C1 segment of cervical spinal cord (tissue), 14 donors: ENCODE data around the gene DBNDD1.

Source experiments
- DNase-seq, 14 donors: peaks; one replicate each; lab custom pipeline; 2025; lab: John Stamatoyannopoulos, UW

The DBNDD1 gene

DNA sequence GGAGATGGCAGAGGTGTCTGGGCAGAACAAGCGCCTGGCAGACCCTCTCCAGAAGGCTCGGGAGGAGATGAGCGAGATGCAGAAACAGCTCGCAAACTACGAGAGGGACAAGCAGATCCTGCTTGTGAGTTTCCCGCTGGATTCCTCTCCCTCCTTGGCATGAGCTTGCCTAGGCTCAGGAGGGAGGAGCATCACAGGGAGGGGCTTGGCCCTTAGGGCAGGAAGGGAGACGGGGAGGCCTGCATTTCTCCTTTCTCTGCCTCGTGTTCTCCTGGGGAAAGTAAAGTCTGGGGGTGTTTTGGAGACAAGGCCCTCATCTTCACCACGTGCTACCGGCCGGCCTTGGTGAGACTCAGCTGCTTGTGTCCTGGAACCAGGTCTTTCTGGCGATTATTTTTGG, 18.0 kb upstream of the DBNDD1 start:
- no peak for DNase-seq

DNA sequence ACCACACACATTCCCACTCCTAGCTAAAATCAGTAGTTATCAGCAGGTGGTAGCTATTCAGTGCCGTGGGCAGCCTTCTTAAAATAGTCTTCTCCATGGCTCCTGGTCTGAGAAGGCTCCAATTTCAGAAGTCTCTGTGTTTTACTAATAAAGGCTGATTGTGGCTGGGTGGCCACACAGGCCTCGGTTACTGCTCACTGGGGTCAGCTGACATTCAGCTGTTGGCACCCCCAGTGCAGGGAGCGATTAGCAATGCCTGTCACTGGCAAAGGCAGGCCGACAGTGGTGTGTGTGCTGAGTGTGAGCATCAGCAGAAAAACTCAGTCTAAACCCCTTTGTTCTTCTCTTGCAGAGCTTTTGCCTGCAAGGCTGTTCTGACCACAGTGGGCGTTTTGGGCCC, 16.6 kb upstream of the DBNDD1 start:
- DNase-seq, result no peak

DNA sequence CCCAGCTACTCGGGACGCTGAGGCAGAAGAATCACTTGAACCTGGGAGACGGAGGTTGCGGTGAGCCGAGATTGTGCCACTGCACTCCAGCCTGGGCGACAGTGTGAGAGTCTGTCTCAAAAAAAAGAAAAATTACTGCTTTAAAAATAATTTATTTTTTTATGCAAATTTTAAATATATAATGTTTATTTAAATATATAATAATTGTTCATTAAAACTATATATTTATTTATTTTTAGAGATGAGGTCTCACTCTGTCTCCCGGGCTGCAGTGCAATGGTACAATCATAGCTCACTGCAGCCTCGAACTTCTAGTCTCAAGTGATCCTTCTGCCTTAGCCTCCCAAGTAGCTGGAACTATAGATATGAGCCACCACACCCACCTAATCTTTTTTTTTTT, 15.2 kb upstream of the DBNDD1 start:
- DNase-seq, result no peak

DNA sequence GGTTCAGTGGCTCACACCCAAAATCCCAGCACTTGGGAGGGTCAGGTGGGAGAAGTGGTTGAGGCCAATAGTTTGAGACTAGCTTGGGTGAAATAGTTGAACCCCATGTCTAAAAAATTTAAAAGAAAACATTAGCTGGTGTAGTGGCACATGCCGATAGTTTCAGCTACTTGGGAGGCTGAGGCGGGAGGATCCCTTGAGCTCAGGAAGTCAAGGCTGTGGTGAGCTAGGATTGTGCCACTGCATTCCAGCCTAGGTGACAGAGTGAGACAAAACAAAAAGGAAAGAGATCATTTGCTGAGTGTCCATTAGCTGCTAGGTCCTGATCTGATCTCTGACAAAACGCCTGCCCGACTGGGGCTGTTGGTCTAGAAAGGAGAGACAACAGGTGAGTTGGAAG, 14.1 kb upstream of the DBNDD1 start:
- DNase-seq, result no peak

DNA sequence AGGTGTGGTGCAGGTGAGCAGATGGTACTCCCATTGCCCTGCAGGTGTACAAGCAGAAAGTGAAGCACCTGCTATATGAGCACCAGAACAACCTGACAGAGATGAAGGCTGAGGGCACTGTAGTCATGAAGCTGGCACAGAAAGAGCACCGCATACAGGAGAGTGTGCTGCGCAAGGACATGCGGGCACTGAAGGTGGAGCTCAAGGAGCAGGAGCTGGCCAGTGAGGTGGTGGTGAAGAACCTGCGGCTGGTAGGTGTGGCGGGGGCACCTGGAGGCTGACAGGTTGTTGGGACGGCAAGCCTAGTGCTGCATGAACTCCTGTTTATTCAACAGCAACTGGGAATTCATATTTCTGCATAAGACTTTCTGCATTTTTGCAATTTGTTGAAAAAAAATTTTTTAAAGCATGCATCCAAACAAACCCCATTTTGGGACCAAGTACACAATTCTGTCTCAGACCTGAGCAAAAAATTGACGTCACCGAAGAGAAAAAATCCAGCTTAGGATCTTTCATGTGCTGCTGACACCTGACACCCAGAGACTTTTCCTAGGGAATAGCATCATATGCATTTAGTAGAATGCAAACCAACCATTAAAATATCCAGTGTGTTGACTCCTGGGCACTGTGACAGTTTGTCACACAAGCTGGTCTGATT, 13.5 kb upstream of the DBNDD1 start:
- no peak for DNase-seq

DNA sequence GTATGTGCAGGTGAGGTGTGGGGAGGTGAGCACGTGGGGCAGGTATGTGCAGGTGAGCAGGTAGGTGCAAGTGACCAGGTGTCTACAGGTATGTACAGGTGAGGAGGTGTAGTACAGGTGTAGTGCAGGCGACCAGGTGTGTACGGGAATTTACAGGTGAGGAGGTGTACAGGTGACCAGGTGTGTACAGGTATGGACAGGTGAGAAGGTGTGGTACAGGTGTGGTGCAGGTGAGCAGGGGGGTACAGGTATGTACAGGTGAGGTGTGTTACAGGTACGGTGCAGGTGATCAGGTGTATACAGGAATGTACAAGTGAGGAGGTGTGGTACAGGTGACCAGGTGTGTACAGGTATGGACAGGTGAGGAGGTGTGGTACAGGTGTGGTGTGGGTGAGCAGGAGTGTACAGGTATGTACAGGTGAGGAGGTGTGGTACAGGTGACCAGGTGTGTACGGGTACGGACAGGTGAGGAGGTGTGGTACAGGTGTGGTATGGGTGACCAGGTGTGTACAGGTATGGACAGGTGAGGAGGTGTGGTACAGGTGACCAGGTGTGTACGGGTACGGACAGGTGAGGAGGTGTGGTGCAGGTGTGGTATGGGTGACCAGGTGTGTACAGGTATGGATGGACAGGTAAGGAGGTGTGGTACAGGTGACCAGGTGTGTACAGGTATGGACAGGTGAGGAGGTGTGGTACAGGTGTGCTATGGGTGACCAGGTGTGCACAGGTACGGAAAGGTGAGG, 12.8 kb upstream of the DBNDD1 start:
- peak in 4 of 14 donors; percentile 15 to 45 (median 27) for DNase-seq

DNA sequence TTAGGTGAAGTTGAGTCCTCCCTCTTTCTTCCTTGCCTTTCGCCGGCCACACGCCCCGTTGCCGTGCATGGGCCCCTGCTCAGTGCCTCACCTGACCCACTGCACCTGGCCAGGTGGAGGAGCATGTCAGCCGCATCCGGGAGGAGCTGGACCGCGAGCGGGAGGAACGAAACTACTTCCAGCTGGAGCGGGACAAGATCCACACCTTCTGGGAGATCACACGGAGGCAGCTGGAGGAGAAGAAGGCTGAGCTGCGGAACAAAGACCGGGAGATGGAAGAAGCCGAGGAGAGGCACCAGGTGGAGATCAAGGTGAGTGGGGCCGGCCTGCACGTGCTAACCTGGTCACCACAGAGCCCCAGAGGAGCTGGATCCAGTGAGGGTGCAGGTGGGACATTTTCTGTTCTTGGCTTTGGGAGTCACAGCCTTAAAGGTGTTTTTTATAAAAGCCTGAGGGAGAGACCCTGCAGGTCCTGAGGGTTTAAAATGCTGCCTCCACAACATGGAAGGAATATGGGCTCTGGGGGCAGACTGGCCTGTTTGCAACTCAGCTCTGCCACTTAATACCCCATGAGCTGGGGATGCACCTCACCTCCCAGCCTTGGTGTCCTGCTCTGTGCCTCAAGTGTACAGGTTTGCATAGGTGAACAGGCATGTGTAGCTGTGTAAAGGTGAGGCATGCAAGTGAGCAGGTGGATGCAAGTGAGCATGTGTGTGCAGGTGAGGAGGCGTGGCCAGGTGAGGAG, 12.1 kb upstream of the DBNDD1 start:
- no peak for DNase-seq

DNA sequence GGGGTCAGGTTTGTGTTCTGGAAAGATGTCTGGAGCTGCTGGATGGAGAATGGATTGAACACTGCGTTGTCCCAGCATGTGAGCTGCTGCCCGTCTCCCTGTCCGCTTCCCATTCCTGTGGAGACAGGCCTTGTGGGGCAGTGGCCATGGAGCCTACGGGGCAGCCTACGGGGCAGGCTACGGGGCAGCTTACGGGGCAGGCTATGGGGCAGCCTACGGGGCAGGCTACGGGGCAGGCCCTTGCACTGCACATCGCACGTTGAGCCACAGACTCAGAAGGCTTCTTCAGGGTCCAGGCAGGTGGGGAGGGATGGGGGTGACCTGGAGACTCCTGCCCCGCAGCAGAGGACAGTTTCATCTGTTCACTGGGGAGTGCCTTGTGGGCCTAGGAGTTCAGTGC, 9.7 kb upstream of the DBNDD1 start:
- DNase-seq, result no peak

DNA sequence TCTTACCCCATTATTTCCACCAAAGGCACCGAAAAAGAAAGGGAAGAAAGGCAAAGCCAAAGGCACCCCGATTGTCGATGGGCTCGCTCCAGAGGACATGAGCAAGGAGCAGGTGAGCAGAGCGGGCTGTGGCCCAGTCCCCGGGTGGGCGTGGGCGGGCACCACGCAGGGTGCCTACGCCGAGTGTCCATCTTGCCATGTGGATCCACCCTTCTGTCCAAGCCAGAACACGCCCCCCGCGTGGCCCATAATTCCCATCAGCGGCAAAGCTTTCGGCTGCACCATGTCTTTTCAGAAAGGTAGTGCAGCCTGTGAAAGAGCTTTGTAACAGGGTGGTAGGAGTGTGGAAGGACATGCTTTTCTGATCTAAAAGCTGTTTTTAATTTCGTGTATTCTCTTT, 8.4 kb upstream of the DBNDD1 start:
- no peak for DNase-seq

DNA sequence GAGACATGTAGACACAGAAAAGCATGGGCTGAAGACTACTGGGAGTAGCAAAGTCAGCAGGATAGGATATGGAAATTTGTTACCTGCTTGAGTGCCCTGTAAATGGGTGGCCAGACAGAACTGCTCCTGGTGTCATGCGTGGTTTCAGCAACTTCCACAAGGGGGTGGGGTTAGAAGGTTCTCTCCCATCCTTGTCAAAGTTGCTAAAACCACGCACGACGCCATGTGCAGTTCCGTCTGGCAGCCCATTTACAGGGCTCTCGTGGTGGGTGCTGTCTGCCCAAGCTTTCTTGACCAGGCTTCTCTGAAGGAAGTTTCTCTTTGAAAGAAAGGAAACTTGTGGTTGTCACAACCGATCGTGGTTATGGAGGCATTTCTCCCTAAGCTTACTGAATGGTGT, 6.9 kb upstream of the DBNDD1 start:
- DNase-seq, result no peak

DNA sequence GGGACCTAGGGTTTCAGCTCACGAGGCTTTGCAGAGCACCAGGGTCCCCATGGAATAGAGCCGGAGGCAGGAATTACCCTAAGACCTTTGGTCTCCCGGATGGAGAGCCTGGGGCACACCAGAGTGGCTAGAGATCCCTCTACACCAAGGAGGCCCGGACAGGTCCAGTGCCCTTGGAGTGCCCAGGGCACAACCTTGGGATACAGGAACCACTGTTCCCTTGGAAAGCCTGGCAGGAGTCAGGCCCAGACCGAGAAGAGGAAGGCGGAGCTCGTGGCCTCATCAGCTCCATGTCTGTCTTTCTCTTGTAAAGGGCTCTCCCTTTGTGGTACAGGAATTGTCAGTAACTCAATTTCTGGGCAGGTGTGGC, 3.8 kb upstream of the DBNDD1 start:
- DNase-seq, result no peak

DNA sequence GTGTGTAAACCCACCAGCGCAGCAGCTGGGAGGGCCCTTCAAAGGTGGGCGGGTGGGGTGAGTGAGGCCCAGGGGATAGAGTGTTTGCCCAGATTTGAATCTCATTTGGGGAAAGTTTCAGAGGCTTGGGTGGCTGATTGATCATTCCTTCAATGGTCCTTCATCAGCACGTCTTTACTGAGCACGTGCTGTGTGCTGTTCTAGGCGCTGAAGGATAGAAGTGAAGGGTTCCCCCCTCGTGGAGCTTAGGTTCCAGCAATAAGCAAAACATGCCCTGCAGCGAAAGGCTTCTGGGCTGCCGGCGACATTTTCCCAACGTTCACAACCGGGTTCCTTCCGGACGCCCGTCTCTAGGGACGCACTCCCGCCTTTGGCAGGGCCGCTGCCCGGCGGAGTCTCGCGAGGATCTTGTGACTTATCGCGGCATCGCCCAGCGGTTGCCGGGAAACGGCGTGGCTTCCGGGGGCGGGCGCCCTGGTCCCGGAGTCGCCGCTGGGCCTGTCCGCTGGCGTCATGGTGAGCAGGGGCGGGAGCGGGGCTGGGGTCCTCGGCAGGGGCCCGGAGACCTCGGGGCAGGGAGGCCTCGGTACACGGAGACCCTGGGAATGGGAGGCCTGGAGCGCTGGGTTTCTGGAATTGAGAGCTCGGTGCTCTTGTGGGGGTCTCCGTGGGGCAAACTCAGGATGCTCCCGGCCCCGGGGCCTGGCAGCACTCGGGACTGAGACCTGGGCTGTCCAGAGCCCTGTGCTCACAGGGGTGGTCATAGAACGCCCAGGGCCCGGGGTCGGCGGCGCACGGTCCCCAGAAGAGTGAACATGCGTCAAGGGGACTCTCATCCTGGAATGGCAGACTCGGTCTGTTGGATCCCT, 3.2 kb upstream of the DBNDD1 start:
- DNase-seq, result peak in 13 of 14 donors; percentile 29 to 89 (median 74)

DNA sequence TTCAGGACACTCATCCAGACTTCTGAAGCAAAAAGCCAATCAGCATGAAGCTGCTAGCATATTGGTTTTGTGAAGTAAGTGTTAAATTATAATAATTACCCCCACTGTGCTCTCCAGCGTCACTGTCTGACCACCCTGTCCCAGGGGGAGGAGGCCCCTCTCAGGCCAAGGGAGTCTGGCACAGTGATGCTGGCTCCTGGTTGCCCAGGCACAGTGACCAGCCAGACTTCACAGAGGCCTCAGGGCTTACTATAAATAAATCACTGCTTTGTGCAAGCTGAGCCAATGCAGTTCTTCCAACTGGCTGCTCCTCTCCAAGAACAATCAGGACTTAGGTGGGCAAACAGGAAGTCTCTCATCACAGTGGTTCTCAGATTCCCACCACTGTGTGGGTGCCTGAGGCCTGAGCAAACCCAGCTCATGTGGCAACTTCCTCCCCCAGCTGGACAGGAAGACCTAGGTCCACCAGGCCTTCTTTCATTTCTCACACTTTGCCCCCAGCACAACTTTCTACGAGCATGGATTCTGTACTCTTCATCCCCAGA, 1.7 kb upstream of the DBNDD1 start:
- peak in 10 of 14 donors; percentile 14 to 71 (median 48) for DNase-seq

DNA sequence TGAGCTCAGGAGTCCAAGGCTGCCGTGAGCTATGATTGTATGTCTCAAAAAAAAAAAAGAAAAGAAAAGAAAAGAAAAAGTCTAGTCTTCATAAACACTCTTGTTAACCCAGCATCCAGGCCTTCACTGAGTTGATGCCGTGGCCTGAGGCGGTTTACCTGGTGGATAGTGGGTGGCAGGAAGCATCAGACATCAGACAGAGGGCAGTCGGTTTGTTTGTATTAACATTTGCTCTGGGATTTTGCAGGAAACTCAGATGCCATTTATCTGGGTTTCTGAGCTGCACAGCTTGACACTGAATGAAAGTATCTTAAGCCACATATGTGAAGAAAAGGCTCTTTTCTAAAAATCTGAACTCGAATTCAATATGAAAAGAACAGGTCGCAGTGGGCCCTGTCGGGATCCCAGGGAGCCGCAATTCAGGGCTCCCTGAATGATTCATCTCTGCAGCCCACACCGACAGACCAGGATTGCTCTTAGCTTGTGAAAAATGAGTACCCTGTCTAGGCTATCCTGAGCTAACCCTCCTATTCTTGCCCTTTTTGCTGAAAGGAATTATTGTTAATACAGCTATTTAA, 1.1 kb upstream of the DBNDD1 start:
- peak in 3 of 14 donors; percentile 39 to 49 (median 41) for DNase-seq

DNA sequence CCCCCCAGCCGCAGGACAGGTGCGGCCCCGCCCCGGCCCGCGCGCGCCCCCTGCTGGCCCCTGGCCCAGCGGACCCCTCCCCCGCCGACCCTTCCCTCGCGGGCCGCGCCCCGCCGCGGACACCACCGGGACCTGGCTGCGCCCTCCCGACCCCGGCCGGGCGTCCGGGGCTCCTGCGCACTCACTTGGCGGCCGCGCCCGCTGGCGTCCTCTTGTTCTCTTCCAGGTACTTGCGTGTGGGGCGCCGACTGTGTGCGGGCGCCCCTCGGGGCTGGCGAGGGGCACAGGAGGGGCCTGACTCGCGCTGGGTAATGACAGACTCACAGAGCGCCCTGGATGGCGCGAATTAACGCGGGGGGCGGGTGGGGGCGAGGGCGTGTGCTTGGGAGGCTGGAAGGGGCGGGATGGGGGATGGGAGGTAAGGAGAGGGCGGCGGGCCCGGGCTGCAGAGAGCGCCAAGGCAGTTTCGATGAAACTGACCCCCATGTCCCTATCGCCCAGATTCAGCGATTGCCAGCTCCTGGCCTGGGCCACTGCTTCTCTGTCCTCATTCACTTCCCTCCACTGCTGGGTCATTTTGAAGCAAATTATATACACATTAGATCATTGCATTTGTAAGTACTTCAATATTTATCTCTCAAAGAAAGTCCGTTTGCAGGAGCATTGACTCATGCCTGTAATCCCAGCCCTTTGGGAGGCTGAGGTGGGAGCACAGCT, 445 bp upstream of the DBNDD1 start:
- peak in 4 of 14 donors; percentile 32 to 44 (median 38) for DNase-seq

DNA sequence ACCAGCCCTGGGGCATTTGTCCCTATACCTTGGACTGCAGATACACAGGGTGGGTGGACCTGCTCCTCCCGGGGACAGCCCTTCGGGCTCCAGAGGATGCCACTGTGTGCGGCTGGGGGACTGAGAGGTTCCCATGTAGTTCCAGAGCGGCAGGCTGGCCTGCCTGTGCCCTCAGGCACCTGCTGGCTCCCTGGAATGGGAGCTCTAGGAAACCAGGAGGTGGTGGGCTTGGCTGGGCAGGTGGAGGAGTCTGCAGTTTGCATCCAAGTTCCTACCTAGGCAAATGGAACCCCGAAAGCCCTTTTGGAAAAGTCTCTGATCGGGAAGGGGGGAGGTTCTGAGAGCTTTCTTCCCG, 982 bp downstream of the DBNDD1 start:
- DNase-seq, result peak in 1 of 14 donors; percentile 51

DNA sequence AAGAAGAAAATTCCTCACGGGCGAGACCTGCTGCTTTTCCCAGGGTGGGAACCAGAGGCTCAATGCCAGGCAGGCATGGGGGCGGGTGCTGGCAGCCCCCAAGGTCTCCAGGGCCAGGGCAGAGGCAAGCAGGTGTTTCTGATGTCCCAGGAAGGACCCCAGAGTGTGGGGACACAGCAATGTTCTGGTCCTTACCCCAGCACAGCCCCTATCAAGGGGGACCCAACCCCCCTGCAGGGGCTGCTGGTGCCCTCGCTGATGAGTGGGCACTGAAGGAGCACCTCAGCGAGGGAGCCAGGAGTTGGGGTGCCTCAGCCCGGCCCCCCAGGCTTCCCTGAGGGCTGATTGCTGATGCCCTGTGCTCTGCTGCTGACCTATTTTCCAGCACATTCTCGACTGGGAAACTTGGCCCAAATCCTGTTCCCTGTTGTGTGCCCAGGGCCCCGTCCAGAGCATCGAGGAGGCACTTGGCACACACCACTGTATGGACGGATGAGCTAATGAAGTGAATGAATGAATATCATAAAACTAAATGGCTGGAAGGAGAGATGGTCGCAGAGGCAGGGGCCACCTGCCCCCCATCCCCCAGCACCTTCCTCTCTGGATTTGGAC, 2.8 kb downstream of the DBNDD1 start:
- DNase-seq, result peak in 4 of 14 donors; percentile 4 to 83 (median 9)

DNA sequence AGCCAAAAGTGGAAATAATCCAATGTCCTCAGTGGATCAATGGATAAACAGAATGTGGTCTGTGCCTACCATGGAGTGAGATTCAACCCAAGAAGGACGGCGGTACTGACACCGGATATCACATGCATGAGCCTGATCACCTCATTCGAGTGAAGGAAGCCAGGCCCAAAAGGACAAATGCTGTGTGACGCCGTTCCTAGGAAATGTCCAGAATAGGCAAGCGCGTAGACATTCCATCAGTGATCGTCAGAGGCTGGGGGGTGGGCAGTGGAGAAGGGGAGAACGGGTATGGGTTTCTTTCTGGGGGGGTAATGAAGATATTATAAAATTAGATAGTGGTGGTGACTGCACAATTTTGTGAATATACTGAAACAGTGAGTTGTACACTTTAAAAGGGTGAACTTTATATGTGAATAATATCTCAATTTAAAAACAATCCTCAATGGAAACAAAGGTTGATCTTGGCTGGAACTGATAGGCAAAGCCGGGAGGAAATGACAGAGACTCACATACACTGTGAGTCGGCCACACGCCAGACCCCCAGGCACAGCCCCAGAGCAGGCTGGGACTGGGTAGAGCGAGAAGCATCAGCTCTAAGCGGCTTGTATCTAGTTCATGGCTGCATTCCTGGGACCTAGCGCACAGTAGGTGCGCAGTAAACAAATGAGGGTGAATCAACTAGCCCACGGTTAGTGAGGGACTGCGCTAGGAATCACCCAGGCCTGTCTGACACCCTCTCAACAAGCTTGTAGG, 3.5 kb downstream of the DBNDD1 start:
- DNase-seq, result peak in 1 of 14 donors; percentile 56
